Measurements from ENCODE around the gene TADA2B.

- TF ChIP-seq CTCF (IDR thresholded peaks at IDR 0.05) = no peak
- no peak for TF ChIP-seq PRRX2 (CRISPR knock-in tag; IDR thresholded peaks at IDR 0.05)
- no peak for TF ChIP-seq NR2C2 (CRISPR knock-in tag; IDR thresholded peaks at IDR 0.05)
- TF ChIP-seq CREB1 (CRISPR knock-in tag; IDR thresholded peaks at IDR 0.05) = no peak
- no peak for TF ChIP-seq MYBL2 (CRISPR knock-in tag; IDR thresholded peaks at IDR 0.05)
Observed at GRCh38 chr4:7104366-7105031, 61.3 kb downstream of the TADA2B start.

Measured in WTC11 (cell line).